Measurements from ENCODE around the gene GTF3C1. TPM values are rescaled to one million over a fixed set of nuclear protein-coding genes. Genes with fewer than 3 reads are reported as not detected.

The GTF3C1 gene
- total and polyA plus RNA-seq, 2 of the 8 experiments (the other 6 are each of a cell fraction or from before 2014, with no cell fraction given), result 89.3 to 126 TPM

GRCh38 chr16:27470567-27471431 lies 78.9 kb downstream of the GTF3C1 start (continued):
- TF ChIP-seq TAF7 (optimal IDR thresholded peaks at IDR 0.05; ENCODE audit: borderline replicate concordance, low read depth, low read length) (no peak), POLR2AphosphoS5 (IDR thresholded peaks at IDR 0.05; ENCODE audit: low read depth, low read length) (no peak), NRF1 (IDR thresholded peaks at IDR 0.05; ENCODE audit: low read depth, low read length) (no peak), ZNF274 (IDR thresholded peaks at IDR 0.05; ENCODE audit: borderline replicate concordance, extremely low read depth, low read length) (no peak), SIN3A (conservative IDR thresholded peaks at IDR 0.05 in 1 of 2, IDR thresholded peaks at IDR 0.05 in 1 of 2; ENCODE audit: low read depth in 1 of 2, low read length in 2 of 2) (no peak), ASH2L (IDR thresholded peaks at IDR 0.05; ENCODE audit: low read length) (no peak), EGR1 (IDR thresholded peaks at IDR 0.05; ENCODE audit: borderline replicate concordance, low read depth, low read length) (no peak)
